Chondrocyte (in vitro differentiated cells): ENCODE results near the gene KATNB1. TPM values are rescaled to one million over a fixed set of nuclear protein-coding genes. Genes with fewer than 3 reads are reported as not detected.
"Not testable (repeated sequence)": the region's sequence is repeated elsewhere in the genome, so short reads cannot be mapped to it uniquely, and the experiment has no call there.

Experiments used
- DNase-seq: peaks from one replicate; pipeline ENCODE4 v3.0.0; 2021; ENCODE audit warnings: mixed read lengths, low spot score
- H3K27ac Mint-ChIP-seq: one replicate; pipeline ENCODE4 v1.8.0; 2021; ENCODE audit warnings: mild to moderate bottlenecking, moderate library complexity, mixed read lengths; ENCODE audit not compliant: unreplicated experiment
- H3K27me3 Mint-ChIP-seq: 2 replicates; pipeline ENCODE4 v1.8.0; 2021; ENCODE audit warnings: low read depth, mixed read lengths
- H3K36me3 Mint-ChIP-seq: 2 replicates; pipeline ENCODE4 v1.8.0; 2021; ENCODE audit warnings: low read depth, mixed read lengths
- H3K4me1 Mint-ChIP-seq: 2 replicates; pipeline ENCODE4 v1.8.0; 2021; ENCODE audit warnings: low read depth, mild to moderate bottlenecking, mixed read lengths
- H3K4me3 Mint-ChIP-seq: one replicate; pipeline ENCODE4 v1.8.0; 2021; ENCODE audit warnings: mild to moderate bottlenecking, moderate library complexity, mixed read lengths; ENCODE audit not compliant: unreplicated experiment
- H3K9me3 Mint-ChIP-seq: 2 replicates; pipeline ENCODE4 v1.8.0; 2021; ENCODE audit warnings: low read depth, mixed read lengths
- total RNA-seq: library from RNA; stranded (reverse); gene quantifications from 3 replicates; pipeline ENCODE4 v1.2.1, GENCODE V29; 2021
- TF ChIP-seq, protein P1 (sequence below): fragments of 200-600 bp; sonication (generic); IDR thresholded peaks from 2 replicates; pipeline ENCODE4 v1.5.0; 2021; ENCODE audit warnings: antibody characterized with exemption, mild to moderate bottlenecking, moderate library complexity

Gene KATNB1
- total RNA-seq, 1 donor from 2014 or later, result 14.0 TPM

DNA sequence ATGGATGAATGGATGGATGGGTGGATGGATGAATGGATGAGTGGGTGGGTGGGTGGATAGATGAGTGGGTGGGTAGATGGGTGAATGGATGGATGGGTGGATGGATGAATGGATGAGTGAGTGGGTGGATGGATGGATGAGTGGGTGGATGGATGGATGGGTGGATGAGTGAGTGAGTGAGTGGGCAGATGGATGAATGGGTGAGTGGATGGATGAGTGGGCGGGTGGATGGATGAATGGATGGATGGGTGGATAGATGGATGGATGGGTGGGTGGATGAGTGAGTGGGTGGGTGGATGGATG, 6.4 kb upstream of the KATNB1 start:
- Mint-ChIP-seq H3K27ac (no peak overlapping the region), H3K27me3 (no peaks in the 10 kb centered on the region), H3K4me1 (no peaks in the 10 kb centered on the region)

DNA sequence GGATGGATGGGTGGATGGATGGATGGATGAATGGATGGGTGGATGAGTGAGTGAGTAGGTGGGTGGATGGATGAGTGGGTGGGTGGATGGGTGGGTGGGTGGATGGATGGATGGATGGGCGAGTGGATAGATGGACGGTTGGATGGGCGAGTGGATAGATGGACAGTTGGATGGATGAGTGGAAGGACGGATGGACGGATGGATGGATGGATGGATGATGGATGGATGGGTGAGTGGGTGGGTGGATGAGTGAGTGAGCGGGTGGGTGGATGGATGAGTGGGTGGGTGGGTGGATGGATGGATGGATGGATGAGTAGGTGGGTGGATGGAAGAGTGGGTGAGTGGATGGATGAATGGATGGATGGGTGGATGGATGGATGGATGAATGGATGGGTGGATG, 5.7 kb upstream of the KATNB1 start:
- peak; percentile 28 for DNase-seq
- H3K27ac Mint-ChIP-seq, H3K9me3 Mint-ChIP-seq, H3K36me3 Mint-ChIP-seq, H3K4me3 Mint-ChIP-seq, H3K27me3 Mint-ChIP-seq, H3K4me1 Mint-ChIP-seq: not testable (repeated sequence)

More for the DNA sequence above, 6.4 kb upstream of the KATNB1 start:
- Mint-ChIP-seq H3K9me3 (peaks cover 4% of the 10 kb centered on the region), H3K36me3 (no peaks in the 10 kb centered on the region), H3K4me3 (no peak overlapping the region)
- TF ChIP-seq, protein P1, sequence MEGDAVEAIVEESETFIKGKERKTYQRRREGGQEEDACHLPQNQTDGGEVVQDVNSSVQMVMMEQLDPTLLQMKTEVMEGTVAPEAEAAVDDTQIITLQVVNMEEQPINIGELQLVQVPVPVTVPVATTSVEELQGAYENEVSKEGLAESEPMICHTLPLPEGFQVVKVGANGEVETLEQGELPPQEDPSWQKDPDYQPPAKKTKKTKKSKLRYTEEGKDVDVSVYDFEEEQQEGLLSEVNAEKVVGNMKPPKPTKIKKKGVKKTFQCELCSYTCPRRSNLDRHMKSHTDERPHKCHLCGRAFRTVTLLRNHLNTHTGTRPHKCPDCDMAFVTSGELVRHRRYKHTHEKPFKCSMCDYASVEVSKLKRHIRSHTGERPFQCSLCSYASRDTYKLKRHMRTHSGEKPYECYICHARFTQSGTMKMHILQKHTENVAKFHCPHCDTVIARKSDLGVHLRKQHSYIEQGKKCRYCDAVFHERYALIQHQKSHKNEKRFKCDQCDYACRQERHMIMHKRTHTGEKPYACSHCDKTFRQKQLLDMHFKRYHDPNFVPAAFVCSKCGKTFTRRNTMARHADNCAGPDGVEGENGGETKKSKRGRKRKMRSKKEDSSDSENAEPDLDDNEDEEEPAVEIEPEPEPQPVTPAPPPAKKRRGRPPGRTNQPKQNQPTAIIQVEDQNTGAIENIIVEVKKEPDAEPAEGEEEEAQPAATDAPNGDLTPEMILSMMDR, result no peak
- peak; percentile 17 for DNase-seq

DNA sequence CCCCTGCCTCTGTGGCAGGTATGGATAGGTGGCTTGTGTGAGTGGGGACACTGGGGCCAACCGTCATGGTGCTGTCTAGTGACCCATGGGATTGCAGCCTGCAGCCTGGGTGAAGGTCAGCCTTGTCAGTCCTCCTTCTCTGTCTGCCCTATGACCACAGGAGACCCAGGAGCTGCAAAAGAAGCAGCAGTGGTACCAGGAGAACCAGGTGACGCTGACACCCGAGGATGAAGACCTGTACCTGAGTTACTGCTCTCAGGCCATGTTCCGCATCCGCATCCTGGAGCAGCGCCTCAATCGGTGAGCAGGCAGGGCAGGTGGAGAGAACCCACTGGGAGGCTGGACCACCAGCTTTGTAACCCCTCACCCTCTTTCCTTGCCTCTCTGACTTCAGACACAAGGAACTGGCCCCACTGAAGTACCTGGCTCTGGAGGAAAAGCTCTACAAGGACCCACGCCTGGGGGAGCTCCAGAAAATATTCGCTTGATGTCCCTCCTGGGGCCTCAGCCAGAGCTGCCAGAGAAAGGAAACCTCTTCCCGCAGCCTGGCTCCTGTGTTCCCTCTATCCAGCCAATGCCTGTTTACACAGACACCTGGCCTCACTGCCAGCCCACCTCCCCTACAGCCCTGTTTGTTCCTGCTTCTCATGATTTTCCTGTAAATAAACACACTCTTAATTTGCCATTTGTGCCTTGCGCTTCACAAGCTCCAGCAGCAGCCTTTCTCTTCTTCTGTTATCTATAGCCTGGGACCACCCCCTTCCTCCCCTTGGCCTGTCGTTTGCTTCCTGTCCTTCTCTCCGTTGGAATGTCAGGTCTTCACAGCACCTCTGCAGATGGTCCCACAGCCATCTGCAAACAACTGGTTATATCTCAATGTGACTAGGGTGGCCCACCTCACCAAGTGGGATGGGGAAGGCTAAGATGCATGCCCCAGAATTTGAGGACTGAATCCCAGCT, 4.5 kb upstream of the KATNB1 start:
- TF ChIP-seq, protein P1, result no peak
- Mint-ChIP-seq H3K36me3 (no peaks in the 10 kb centered on the region), H3K27me3 (no peaks in the 10 kb centered on the region)

DNA sequence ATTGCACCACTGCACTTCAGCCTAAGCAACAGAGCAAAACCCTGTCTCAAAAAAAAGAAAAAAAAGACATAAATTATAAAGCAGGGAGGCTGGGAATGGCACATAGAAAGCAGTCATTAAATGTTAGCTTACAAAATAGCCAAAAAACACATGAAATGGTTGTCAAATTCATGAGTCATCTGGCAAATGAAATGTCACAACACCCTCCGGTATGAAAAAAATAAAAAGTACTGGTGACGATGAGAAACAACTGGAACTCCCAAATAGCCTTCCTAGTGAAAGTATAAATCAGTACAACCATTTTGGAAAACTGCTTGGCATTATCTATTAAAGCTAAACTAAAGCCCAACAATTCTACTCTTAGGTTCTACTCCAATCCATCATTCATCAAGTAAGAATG, 3.5 kb upstream of the KATNB1 start:
- Mint-ChIP-seq H3K4me1 (peaks cover 20% of the 10 kb centered on the region), H3K27me3 (no peaks in the 10 kb centered on the region), H3K36me3 (no peaks in the 10 kb centered on the region), H3K4me3 (no peak overlapping the region), H3K9me3 (peaks cover 4% of the 10 kb centered on the region), H3K27ac (no peak overlapping the region)
- DNase-seq, result no peak
- TF ChIP-seq, protein P1, result no peak

More for the DNA sequence above, 4.5 kb upstream of the KATNB1 start:
- H3K9me3 Mint-ChIP-seq, result peaks cover 4% of the 10 kb centered on the region
- no peak overlapping the region for H3K27ac Mint-ChIP-seq
- peaks cover 10% of the 10 kb centered on the region for H3K4me1 Mint-ChIP-seq
- DNase-seq, result peak; percentile 42
- H3K4me3 Mint-ChIP-seq, result no peak overlapping the region

DNA sequence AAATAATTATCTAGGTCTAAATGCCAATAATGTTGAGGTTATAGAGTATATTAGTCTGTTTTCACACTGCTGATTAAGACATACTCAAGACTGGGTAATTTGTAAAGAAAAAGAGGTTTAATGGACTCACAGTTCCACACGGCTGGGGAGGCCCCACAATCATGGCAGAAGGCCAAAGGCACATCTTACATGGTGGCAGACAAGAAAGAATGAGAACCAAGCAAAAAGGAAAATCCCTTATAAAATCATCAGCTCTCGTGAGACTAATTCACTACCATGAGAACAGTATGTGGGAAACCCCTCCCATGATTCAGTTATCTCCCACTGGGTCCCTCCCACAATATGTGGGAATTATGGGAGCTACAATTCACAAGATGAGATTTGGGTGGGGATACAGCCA, 2.9 kb upstream of the KATNB1 start:
- Mint-ChIP-seq H3K4me3 (no peak overlapping the region), H3K4me1 (peaks cover 26% of the 10 kb centered on the region), H3K27ac (no peak overlapping the region), H3K9me3 (peaks cover 4% of the 10 kb centered on the region), H3K27me3 (no peaks in the 10 kb centered on the region), H3K36me3 (no peaks in the 10 kb centered on the region)
- TF ChIP-seq, protein P1, result no peak
- DNase-seq, result peak; percentile 1
